ENCODE measurements around the gene PKIG. TPM values are rescaled to one million over a fixed set of nuclear protein-coding genes. Genes with fewer than 3 reads are reported as not detected.
A peak's percentile ranks its signal among the peaks of the same experiment; 100 is the strongest.

Gene PKIG
- total RNA-seq, 4 donors from 2014 or later = 72.9 to 153 (median 100) TPM

DNA sequence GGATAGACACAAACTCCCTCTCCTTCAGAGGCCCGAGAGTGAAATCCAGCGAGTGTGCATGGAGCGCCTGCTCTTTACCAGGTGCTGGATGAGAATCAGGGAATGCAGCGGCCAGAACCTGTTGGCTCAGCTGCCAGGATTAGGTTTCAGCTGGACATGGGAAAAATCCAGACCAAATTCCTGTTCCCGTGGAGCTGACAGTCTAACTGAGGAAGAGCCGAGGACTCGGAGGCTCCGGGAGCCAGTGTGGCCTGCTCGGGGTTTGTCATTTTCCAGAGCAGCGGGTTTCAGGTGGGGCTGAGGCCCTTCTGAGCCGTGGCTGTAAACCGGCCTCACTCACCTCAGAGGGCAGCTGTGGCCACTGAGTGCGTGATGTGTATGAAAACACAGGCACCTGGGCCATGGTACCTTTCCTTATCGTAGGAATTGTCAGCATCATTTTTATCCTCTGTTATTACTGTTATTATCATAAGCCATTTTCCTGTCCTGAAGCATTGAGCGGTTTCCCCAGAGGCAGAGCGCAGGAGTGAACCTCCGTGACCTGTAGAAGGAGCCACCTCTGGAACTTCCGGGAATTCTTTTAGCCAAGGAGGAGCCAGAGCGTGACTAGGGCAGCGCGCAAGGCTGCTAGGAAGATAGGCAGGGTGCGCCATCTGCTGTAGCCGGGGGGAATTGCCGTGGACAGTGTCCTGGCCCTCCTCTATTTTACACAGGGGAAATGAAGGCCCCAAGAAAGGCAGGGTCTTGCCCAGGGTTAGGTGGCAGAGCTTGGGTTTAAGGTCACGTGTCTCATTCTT is 27.3 kb downstream of the PKIG start:
- in situ Hi-C loops (cut with MboI; ENCODE audit: low sequenced_read_pairs in 4 of 4) (loop anchor here (5.0 to 25.0 kb wide), 5 partner anchors 77 to 397 kb away; partner anchors contain the start of genes OSER1 (in 3 of the 4) and TTPAL (in 1 of the 4)), intact Hi-C loops (cut with DNase I; ENCODE audit: low total_unique reads) (loop anchor here (1.0 to 5.0 kb wide), 5 partner anchors 29 to 397 kb away; partner anchors contain the start of genes OSER1 and TTPAL)
- Histone ChIP-seq H3K4me3 (peak overlapping the region; percentile 35 to 44 (median 41)), H3K9me3 (no peaks in the 10 kb centered on the region), H3K27me3 (no peaks in the 10 kb centered on the region), H3K4me1 (peaks cover 35 to 43% of the 10 kb centered on the region in 2 donors), H3K27ac (peak overlapping the region; percentile 88 to 93 (median 92)), H3K36me3 (peaks cover 0 to 23% of the 10 kb centered on the region in 2 donors)
- ATAC-seq (peak; percentile 94), DNase-seq (peak; percentile 81 to 88)
- no peak for TF ChIP-seq POLR2A (IDR thresholded peaks at IDR 0.05)
- TF ChIP-seq, protein P1, sequence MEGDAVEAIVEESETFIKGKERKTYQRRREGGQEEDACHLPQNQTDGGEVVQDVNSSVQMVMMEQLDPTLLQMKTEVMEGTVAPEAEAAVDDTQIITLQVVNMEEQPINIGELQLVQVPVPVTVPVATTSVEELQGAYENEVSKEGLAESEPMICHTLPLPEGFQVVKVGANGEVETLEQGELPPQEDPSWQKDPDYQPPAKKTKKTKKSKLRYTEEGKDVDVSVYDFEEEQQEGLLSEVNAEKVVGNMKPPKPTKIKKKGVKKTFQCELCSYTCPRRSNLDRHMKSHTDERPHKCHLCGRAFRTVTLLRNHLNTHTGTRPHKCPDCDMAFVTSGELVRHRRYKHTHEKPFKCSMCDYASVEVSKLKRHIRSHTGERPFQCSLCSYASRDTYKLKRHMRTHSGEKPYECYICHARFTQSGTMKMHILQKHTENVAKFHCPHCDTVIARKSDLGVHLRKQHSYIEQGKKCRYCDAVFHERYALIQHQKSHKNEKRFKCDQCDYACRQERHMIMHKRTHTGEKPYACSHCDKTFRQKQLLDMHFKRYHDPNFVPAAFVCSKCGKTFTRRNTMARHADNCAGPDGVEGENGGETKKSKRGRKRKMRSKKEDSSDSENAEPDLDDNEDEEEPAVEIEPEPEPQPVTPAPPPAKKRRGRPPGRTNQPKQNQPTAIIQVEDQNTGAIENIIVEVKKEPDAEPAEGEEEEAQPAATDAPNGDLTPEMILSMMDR (IDR thresholded peaks at IDR 0.05 in 4 of 5, conservative IDR thresholded peaks at IDR 0.05 in 1 of 5) = peak; percentile 96 to 99 (median 98)

DNA sequence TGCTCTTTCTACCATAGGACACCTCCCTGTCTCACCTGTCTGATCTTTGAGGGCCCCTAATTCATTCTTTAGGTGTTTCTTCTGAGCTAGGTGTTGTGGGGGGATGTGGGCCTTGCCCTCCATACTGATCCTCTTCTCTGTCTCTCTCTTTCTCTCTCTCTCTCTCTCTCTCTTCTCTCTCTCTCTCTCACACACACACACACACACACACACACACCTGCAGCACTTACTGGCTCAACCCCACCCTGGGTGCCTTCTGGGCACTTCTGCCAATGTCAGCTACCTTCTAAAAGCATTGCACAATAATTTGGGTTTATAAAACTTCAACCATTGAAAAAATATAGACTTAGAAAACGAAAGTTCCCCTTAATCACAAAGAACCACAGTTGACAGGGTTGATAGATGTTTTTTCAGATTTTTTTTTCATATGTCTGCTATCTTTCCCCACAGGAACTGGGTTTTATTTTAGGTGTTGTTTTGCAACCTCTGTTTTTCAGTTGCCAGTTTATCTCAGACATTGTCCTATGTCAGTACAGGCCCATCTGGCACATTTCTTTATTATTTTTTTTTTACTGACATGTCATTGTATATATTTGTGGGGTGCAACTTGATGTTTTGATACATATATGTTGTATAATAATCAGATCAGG is 28.1 kb downstream of the PKIG start:
- intact Hi-C loops (cut with DNase I; ENCODE audit: low total_unique reads) = loop anchor here (1.0 to 5.0 kb wide), 4 partner anchors 79 to 398 kb away; partner anchors contain the start of genes OSER1 and TTPAL
- DNase-seq (no peak), ATAC-seq (no peak)
- no peaks in the 10 kb centered on the region for H3K27me3 ChIP-seq
- no peak overlapping the region for H3K4me3 ChIP-seq
- TF ChIP-seq POLR2A (IDR thresholded peaks at IDR 0.05) = no peak
- TF ChIP-seq, protein P1 (IDR thresholded peaks at IDR 0.05 in 4 of 5, conservative IDR thresholded peaks at IDR 0.05 in 1 of 5) = peak in 2 of 5 experiments; percentile 6 to 10
- peaks cover 0 to 30% of the 10 kb centered on the region in 2 donors for H3K36me3 ChIP-seq
- in situ Hi-C loops (cut with MboI; ENCODE audit: low sequenced_read_pairs in 4 of 4) = loop anchor here (10.0 to 25.0 kb wide), 3 partner anchors 223 to 398 kb away; partner anchors contain the start of gene OSER1 (in 3 of the 4)
- H3K27ac ChIP-seq = peak overlapping the region; percentile 88 to 93 (median 92)
- no peaks in the 10 kb centered on the region for H3K9me3 ChIP-seq
- H3K4me1 ChIP-seq = peaks cover 42 to 50% of the 10 kb centered on the region in 2 donors

DNA sequence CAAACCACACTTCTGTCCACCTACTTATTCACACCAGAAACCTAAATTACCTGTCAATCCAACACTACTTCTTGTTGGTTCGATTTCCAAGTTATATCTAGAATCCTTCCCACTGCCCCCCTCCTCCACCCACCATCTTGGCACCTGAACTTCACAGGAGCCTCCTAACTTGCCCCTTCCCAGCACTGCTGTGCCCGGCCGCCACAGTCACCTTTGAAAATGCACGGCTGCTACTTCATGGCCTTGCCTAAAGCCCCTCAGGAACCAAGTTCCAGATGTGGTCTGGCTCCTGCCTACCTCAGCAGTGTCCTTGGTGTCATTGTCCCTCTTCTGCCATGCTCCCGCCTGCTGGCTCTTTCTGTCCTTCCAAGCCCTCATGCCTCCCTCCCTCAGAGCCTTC is 31.2 kb downstream of the PKIG start:
- Histone ChIP-seq H3K36me3 (peaks cover 3 to 45% of the 10 kb centered on the region in 2 donors), H3K27me3 (no peaks in the 10 kb centered on the region), H3K4me3 (no peak overlapping the region), H3K4me1 (peaks cover 48 to 57% of the 10 kb centered on the region in 2 donors), H3K9me3 (no peaks in the 10 kb centered on the region), H3K27ac (peak overlapping the region; percentile 66 to 82 (median 75))
- TF ChIP-seq, protein P1 (IDR thresholded peaks at IDR 0.05 in 4 of 5, conservative IDR thresholded peaks at IDR 0.05 in 1 of 5) = no peak
- no peak for TF ChIP-seq POLR2A (IDR thresholded peaks at IDR 0.05)
- intact Hi-C loops (cut with DNase I; ENCODE audit: low total_unique reads) (loop anchor here (5.0 kb wide), 1 partner anchor 401 kb away; the partner anchor contains the start of gene OSER1), in situ Hi-C loops (cut with MboI; ENCODE audit: low sequenced_read_pairs in 4 of 4) (loop anchor here (10.0 to 25.0 kb wide), 3 partner anchors 226 to 401 kb away; partner anchors contain the start of gene OSER1 (in 3 of the 4))
- peak in 1 of 2 donors; percentile 12 for DNase-seq
- ATAC-seq = no peak

DNA sequence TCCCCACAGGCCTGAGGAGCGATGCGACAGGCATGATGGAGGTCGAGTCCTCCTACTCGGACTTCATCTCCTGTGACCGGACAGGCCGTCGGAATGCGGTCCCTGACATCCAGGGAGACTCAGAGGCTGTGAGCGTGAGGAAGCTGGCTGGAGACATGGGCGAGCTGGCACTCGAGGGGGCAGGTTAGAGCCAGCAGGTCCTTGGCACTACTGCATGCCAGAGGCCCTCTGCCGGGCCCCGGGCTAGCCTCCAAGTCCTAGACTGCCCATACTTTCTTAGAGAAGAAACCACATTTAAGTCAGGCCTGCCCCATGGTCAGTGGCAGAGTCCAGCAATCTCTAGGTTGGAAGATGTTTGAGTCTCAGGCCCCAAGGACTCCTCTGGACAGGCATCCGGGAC is 32.1 kb downstream of the PKIG start:
- Histone ChIP-seq H3K9me3 (no peaks in the 10 kb centered on the region), H3K4me3 (no peak overlapping the region), H3K27ac (peak overlapping the region; percentile 66 to 82 (median 75)), H3K27me3 (no peaks in the 10 kb centered on the region), H3K36me3 (peaks cover 3 to 54% of the 10 kb centered on the region in 2 donors), H3K4me1 (peaks cover 39 to 47% of the 10 kb centered on the region in 2 donors)
- TF ChIP-seq POLR2A (IDR thresholded peaks at IDR 0.05) = no peak
- TF ChIP-seq, protein P1 (IDR thresholded peaks at IDR 0.05 in 4 of 5, conservative IDR thresholded peaks at IDR 0.05 in 1 of 5) = no peak
- intact Hi-C loops (cut with DNase I; ENCODE audit: low total_unique reads) = loop anchor here (5.0 kb wide), 1 partner anchor 402 kb away; the partner anchor contains the start of gene OSER1
- in situ Hi-C loops (cut with MboI; ENCODE audit: low sequenced_read_pairs in 4 of 4) = loop anchor here (10.0 to 25.0 kb wide), 3 partner anchors 227 to 402 kb away; partner anchors contain the start of gene OSER1 (in 3 of the 4)
- no peak for ATAC-seq
- DNase-seq = peak in 1 of 2 donors; percentile 60

Measured in gastrocnemius medialis (tissue), 4 donors.